HG02840 (cell line): ENCODE results near the gene ZNF275.
"Not testable (repeated sequence)": the region's sequence is repeated elsewhere in the genome, so short reads cannot be mapped to it uniquely, and the experiment has no call there.

Source experiments
- ATAC-seq: cut with Tn5 transposase; IDR thresholded peaks from one replicate; pipeline ENCODE4 v1.9.1; 2021; ENCODE audit warnings: mild to moderate bottlenecking, moderate library complexity, moderate number of reproducible peaks; ENCODE audit not compliant: unreplicated experiment, low FRiP score

Gene ZNF275

GRCh38 chrX:153382563-153383482, 48.9 kb downstream of the ZNF275 start:
- no peak for ATAC-seq

GRCh38 chrX:153384390-153384789, 50.4 kb downstream of the ZNF275 start:
- ATAC-seq, result no peak

DNA sequence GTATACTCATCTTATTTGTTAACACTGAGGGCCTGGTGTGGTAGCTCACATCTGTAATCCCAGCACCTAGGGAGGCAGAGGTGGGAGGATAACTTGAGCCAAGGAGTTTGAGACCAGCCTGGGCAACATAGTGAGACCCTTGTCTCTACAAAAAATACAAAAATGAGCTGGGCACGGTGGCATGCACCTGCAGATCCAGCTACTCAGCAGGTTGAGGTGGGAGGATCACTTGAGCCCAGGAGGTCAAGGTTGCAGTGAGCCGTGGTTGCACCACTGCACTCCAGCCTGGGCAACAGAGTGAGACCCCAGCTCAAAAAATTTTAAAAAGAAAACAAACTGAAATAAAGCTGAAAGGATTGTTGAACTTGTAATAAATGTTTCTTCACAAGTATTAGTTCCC, 51.0 kb downstream of the ZNF275 start:
- ATAC-seq, result not testable (repeated sequence)

DNA sequence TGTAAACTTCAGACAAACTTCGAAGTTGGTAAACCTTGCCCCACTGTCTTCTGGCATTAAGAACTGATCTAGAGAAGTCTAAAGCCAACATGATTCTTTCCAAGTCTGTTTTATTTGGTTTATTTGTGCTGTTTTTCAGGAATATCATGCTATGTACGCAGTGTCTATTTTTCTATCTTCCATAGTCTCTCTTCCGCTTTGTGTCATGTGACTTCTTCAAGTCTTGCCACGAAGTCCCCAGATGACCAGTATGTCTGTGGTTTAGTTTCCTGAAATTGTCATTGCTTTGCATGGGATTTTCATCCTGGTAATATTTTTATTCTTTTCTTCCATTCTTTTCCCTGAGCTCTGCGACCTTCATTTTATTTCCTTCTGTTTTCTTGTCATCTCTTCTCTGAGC, 52.1 kb downstream of the ZNF275 start:
- no peak for ATAC-seq

DNA sequence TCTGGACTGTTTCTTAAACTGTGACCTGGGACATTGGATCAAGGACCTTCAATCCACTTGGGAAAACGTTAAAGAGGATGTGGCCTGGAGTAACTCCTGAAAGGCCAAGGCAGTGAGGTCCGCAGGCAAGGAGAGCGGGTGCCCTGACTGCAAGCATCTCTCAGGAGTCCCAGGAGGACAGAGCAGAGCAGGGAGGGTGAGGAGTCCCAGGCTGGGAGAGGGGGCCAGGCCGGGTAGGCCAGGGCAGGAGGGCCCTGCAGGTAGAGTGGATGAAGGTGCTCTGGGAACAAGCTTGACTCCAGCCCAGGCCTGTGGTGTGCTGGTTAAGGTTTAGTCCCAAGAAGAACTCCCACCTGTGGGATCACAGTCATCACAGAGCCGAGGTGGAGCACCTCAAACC, 53.4 kb downstream of the ZNF275 start:
- no peak for ATAC-seq

- ATAC-seq, result no peak
These were observed 54.2 kb downstream of the ZNF275 start for GRCh38 chrX:153387987-153388721.

DNA sequence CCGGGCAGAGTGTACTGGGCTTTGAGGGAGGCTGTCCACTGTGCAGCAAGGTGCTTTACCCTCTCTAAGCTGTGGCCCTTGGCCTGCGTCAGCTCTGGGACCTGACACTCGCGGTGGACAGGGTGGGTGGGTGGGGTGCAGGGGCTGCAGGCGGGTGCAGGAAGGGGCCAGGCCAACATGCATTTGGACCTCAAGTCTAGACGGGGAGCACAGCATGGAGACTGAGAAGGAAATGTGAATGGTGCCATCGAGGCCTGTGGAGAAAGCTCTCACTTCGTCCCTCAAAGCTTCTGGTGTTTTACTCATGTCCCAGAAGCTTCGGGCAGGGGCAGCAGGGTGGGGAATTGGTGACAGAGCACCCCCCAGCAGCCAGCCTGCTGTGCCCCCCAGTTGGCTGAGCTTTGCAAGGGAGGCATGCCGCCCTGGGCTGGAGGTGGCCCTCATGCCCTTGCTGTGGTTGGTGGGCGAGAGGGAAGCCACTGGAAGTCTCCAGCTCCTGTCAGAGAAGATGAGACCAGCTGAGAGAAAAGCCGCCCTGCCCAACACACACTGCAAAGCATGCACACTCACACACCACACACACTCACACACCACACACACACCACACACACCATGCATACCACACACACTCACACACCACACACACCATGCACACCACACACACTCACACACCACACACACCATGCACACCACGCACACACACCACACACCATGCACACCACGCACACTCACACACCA, 54.9 kb downstream of the ZNF275 start:
- no peak for ATAC-seq

GRCh38 chrX:153389460-153389768, 55.5 kb downstream of the ZNF275 start:
- not testable (repeated sequence) for ATAC-seq

GRCh38 chrX:153392642-153393321, 58.8 kb downstream of the ZNF275 start:
- no peak for ATAC-seq

GRCh38 chrX:153394612-153395011, 60.7 kb downstream of the ZNF275 start:
- ATAC-seq, result no peak

DNA sequence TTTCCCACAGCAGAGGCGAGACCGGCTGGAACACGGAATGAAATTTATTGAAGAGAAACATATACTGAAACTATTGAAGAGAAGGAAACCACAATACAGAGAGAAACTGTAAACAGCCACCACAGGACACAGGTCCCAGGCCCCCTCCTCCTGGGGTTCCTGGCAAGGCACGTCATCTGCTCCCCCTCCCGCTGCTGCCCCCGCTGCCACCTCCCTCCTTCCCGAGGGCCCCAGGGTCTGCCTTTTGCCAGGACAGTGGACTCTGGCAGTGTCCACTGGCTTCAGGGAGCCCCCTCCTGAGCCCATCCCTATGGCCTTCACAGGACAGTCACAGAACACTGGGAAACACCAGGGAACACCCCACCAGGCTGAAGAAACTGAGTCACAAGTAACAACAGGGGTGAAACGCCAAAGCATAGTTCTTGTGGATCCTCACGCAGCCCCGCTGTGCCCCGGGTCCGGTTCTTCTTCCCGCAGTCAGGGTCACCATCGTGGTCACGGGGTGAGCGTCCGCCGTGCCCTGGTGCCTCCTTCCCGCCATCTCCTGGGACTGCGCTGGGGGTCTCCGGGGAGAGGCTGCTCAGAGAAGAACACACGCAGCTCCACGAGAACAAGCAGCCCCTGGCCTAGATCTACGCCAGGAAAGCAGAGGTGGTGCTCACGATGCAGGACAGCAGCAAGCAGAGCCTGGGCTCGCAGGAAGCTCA, 61.8 kb downstream of the ZNF275 start:
- ATAC-seq, result no peak

DNA sequence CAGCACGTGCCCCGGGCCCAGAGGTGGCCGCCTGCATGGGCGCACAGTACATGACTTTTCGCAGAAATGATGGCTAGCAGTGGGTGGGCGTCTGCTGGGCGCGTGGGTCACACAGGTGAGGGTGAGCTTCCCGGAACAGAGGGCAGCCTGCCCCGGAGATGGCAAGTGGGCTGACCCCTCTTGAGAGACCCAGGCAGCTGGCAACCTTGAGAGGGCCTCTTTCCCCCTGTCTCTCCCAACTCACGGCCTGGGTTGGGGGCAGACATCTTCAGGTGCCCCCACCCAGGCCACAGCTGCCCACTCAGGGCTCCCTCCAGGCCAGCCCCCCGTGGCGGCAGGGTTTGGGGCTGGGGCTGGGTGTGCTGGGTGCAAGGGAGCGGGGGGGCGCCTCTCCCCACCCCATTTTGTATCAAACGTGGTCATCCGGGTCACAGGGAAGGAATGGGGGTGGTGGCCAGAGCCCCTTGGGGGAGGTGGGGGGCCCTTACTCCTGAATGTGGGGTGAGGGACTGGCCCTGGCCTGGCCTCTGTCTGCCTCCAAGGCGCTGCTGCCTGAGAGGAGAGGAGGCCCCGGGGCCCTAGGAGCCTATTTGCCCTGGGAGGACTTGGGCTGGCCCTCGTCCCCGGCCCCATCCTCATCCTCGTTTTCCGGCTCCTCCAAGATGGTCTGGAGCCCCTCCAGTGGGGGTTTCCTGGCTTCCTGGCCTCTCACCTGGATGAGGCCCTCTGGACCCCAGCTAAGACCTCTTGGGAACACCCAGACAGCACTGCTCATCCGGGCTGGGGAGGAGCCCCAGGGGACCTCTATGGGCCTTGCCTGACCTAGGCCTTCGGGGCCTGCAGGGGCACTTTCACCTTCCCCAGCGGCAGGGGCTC, 62.6 kb downstream of the ZNF275 start:
- ATAC-seq, result no peak

GRCh38 chrX:153397256-153397960, 63.5 kb downstream of the ZNF275 start:
- no peak for ATAC-seq

DNA sequence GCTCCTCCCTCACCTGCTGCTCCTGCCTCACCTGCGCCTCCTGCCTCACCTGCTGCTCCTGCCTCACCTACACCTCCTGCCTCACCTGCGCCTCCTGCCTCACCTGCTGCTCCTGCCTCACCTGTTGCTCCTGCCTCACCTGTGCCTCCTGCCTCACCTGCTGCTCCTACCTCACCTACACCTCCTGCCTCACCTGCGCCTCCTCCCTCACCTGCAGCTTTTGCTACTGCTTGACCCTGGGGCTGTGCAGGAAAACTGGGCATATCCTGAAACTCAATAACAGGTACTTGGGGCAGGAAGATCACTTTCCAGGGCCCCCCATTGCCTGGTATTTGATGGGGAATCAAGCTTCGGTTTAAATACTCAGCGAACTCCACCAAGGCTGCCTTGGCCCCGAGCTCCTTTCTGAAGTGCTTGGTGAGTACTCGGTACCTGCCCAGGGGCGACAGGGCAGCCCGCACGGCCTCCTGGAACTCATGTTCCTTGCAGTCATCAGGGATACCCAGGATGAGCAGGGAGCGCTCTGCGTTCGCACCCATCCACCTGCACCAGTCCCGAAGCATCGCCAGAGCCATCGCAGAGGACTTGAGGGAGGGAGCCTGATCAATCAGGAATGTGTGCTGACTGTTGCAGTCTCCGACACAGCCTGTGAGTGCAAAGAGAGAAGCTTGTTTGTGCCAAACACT, 64.5 kb downstream of the ZNF275 start:
- no peak for ATAC-seq

- no peak for ATAC-seq
These were observed 66.5 kb downstream of the ZNF275 start for GRCh38 chrX:153400146-153401132.

DNA sequence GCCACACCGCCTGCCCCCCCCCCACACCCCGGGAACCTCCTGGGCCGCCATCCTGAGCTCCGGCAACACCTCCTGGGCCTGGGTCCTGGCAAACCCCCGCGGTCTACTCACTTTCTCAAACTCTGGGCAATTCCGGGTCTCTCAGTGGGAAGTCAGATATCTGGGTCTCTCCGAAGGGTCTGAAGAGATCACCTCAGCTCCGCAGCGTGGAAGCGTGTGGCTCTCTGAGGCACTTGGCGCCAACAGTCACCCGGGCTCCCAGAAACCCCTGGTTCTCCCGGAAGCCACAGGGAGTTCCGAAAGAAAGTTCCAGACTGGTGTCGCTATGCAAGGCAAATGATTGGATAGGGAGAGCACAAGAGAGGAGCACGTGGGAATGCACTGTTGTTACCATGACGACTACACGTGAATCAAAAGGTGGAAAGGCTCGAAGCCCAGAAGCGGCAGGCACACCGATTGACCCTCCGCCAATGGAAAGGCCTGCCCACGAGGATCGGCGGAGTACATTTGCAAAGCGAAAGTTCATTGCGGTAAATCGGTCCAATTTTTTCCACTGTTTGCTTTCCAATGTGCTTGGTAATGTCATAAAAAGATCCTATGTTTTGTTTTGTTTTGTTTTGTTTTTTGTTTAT, 67.3 kb downstream of the ZNF275 start, which contains the start of gene PNMA6E:
PNMA6E (minus strand) TSS at position 218 of the 632 bp plus-strand sequence. CDS start 2,501 bp downstream, outside the sequence.
- no peak for ATAC-seq
